IMR-90 (cell line): Measurements from ENCODE around the gene MNT. TPM values are rescaled to one million over a fixed set of nuclear protein-coding genes. Genes with fewer than 3 reads are reported as not detected.

Experiments
- ATAC-seq: fragments of 200-7000 bp; cut with Tn5 transposase; 2 replicates; pipeline ENCODE4 v1.9.1; 2020; ENCODE audit warnings: low read depth, mild to moderate bottlenecking, moderate library complexity
- BruUV-seq: library from RNA; stranded (reverse); fragments of 400-500 nt; replicated peaks from 2 replicates; lab custom pipeline; 2021; lab: Mats Ljungman, UMichigan
- CTCF ChIA-PET: fragments of 300-600 bp; formaldehyde crosslinking; extraction: SDS; loops from one replicate; lab custom pipeline; 2021; ENCODE audit warnings: antibody characterized with exemption; lab: Yijun Ruan, JAX
- POLR2A ChIA-PET: fragments of 300-600 bp; sonication (Branson Sonifier 250); formaldehyde crosslinking; loops from one replicate; lab custom pipeline; 2022; ENCODE audit warnings: antibody characterized with exemption; ENCODE audit not compliant: unreplicated experiment; lab: Charles Lee
- DNase-seq: peaks from one replicate; pipeline ENCODE4 v3.0.0; 2013
- H2AFZ ChIP-seq: replicated peaks from 2 replicates; pipeline ENCODE3; 2013; ENCODE audit warnings: low read length, mild to moderate bottlenecking; ENCODE audit not compliant: poor library complexity
- H2AK5ac ChIP-seq: 2 replicates; pipeline ENCODE4 v1.6.1; 2013; ENCODE audit warnings: low read depth, low read length, inconsistent platforms
- H2AK9ac ChIP-seq: replicated peaks from 2 replicates; pipeline ENCODE3; 2013; ENCODE audit warnings: mild to moderate bottlenecking, low read depth, low read length, moderate library complexity; ENCODE audit not compliant: poor library complexity
- H2BK120ac ChIP-seq: 2 replicates; pipeline ENCODE4 v1.6.1; 2013; ENCODE audit warnings: low read depth, low read length, inconsistent platforms
- H2BK15ac ChIP-seq: 3 replicates; pipeline ENCODE4 v1.6.1; 2013; ENCODE audit warnings: low read depth, low read length, inconsistent platforms
- H2BK20ac ChIP-seq: 2 replicates; pipeline ENCODE4 v1.6.1; 2013; ENCODE audit warnings: low read depth, mild to moderate bottlenecking, inconsistent platforms, low read length, moderate library complexity
- H2BK5ac ChIP-seq: 2 replicates; pipeline ENCODE4 v1.6.1; 2013; ENCODE audit warnings: mild to moderate bottlenecking, low read depth, low read length, inconsistent platforms; ENCODE audit not compliant: poor library complexity, severe bottlenecking
- H3K14ac ChIP-seq: replicated peaks from 2 replicates; pipeline ENCODE4 v1.6.1; 2013; ENCODE audit warnings: low read depth, low read length, inconsistent platforms
- H3K18ac ChIP-seq: 2 replicates; pipeline ENCODE4 v1.6.1; 2013; ENCODE audit warnings: low read depth, low read length, control low read depth
- H3K23ac ChIP-seq: 2 replicates; pipeline ENCODE4 v1.6.1; 2013; ENCODE audit warnings: low read depth, low read length, inconsistent platforms
- H3K27ac ChIP-seq: 2 replicates; pipeline ENCODE4 v1.5.1; 2013; ENCODE audit warnings: mild to moderate bottlenecking, control low read depth, low read length; ENCODE audit not compliant: insufficient read depth
- H3K27me3 ChIP-seq: 2 replicates; pipeline ENCODE4 v1.6.1; 2013; ENCODE audit warnings: low read length; ENCODE audit not compliant: control insufficient read depth, insufficient read depth
- H3K36me3 ChIP-seq: 2 replicates; pipeline ENCODE4 v1.6.1; 2013; ENCODE audit warnings: low read length, mixed read lengths; ENCODE audit not compliant: control insufficient read depth, insufficient read depth
- H3K4ac ChIP-seq: 2 replicates; pipeline ENCODE4 v1.6.1; 2013; ENCODE audit warnings: low read depth, low read length, inconsistent platforms
- H3K4me1 ChIP-seq: 2 replicates; pipeline ENCODE4 v1.6.1; 2013; ENCODE audit warnings: low read length, mixed read lengths; ENCODE audit not compliant: control insufficient read depth, insufficient read depth
- H3K4me2 ChIP-seq: 2 replicates; pipeline ENCODE4 v1.6.1; 2013; ENCODE audit warnings: low read depth, mild to moderate bottlenecking, control low read depth, low read length, moderate library complexity
- H3K4me3 ChIP-seq: 2 replicates; pipeline ENCODE4 v1.5.1; 2013; ENCODE audit warnings: low read depth, mild to moderate bottlenecking, control low read depth, low read length, moderate library complexity; ENCODE audit not compliant: insufficient read depth
- H3K56ac ChIP-seq: 2 replicates; pipeline ENCODE4 v1.6.1; 2013; ENCODE audit warnings: low read length, inconsistent platforms; ENCODE audit not compliant: insufficient read depth; ENCODE audit errors: extremely low read depth
- H3K79me1 ChIP-seq, 2 experiments: 2 replicates each; pipeline ENCODE4 v1.6.1; 2013; ENCODE audit warnings: low read length in 2 of 2, inconsistent platforms in 1 of 2, low read depth in 1 of 2
- H3K9ac ChIP-seq: 2 replicates; pipeline ENCODE4 v1.6.1; 2013; ENCODE audit warnings: low read depth, low read length, control low read depth
- H3K9me1 ChIP-seq: 2 replicates; pipeline ENCODE4 v1.6.1; 2013; ENCODE audit warnings: low read length, inconsistent platforms; ENCODE audit not compliant: insufficient read depth
- H3K9me3 ChIP-seq: 2 replicates; pipeline ENCODE4 v1.6.1; 2013; ENCODE audit warnings: low read length; ENCODE audit not compliant: control insufficient read depth, insufficient read depth
- H4K20me1 ChIP-seq: 2 replicates; pipeline ENCODE4 v1.6.1; 2013; ENCODE audit warnings: low read length, inconsistent platforms; ENCODE audit not compliant: insufficient read depth
- H4K5ac ChIP-seq: 2 replicates; pipeline ENCODE4 v1.6.1; 2013; ENCODE audit warnings: mild to moderate bottlenecking, low read depth, low read length, control low read depth
- H4K8ac ChIP-seq, 2 experiments: 2 replicates each; pipeline ENCODE4 v1.6.1; 2013; ENCODE audit warnings: low read depth in 2 of 2, low read length in 2 of 2, control low read depth in 1 of 2, inconsistent platforms in 1 of 2
- H4K91ac ChIP-seq: 2 replicates; pipeline ENCODE4 v1.6.1; 2013; ENCODE audit warnings: low read depth, low read length, inconsistent platforms; ENCODE audit not compliant: insufficient read depth
- BHLHE40 ChIP-seq: fragments of 150-350 bp; IDR thresholded peaks from 2 replicates; pipeline ENCODE4 v1.6.1; 2016; ENCODE audit warnings: mild to moderate bottlenecking, low read depth, low read length
- CEBPB ChIP-seq: IDR thresholded peaks from 2 replicates; pipeline ENCODE4 v1.6.1; 2012; ENCODE audit warnings: low read depth, low read length, improper control_type of control experiment
- CHD1 ChIP-seq: IDR thresholded peaks from 2 replicates; pipeline ENCODE4 v1.6.1; 2012; ENCODE audit warnings: low read depth, low read length, improper control_type of control experiment
- CTCF ChIP-seq: conservative IDR thresholded peaks from 2 replicates; pipeline ENCODE4 v1.5.1; 2012; ENCODE audit warnings: mild to moderate bottlenecking, low read depth, low read length, improper control_type of control experiment
- ELK1 ChIP-seq: fragments of 150-350 bp; IDR thresholded peaks from 2 replicates; pipeline ENCODE4 v1.6.1; 2016; ENCODE audit warnings: low read depth, mild to moderate bottlenecking, low read length, moderate library complexity, borderline replicate concordance
- FOS ChIP-seq: fragments of 150-350 bp; IDR thresholded peaks from 2 replicates; pipeline ENCODE4 v1.6.1; 2016; ENCODE audit warnings: low read depth, low read length
- MAFK ChIP-seq: IDR thresholded peaks from 2 replicates; pipeline ENCODE4 v1.6.1; 2012; ENCODE audit warnings: low read depth, low read length, improper control_type of control experiment
- MAZ ChIP-seq: IDR thresholded peaks from 2 replicates; pipeline ENCODE4 v1.6.1; 2012; ENCODE audit warnings: low read depth, mild to moderate bottlenecking, low read length, improper control_type of control experiment, moderate library complexity, borderline replicate concordance
- MXI1 ChIP-seq: IDR thresholded peaks from 2 replicates; pipeline ENCODE4 v1.6.1; 2012; ENCODE audit warnings: low read depth, mild to moderate bottlenecking, low read length, moderate library complexity, borderline replicate concordance
- NFE2L2 ChIP-seq: fragments of 150-350 bp; IDR thresholded peaks from 2 replicates; pipeline ENCODE4 v1.6.1; 2016; ENCODE audit warnings: low read depth, mild to moderate bottlenecking, low read length
- POLR2A ChIP-seq: IDR thresholded peaks from 2 replicates; pipeline ENCODE4 v1.6.1; 2012; ENCODE audit warnings: mild to moderate bottlenecking, low read depth, low read length
- RAD21 ChIP-seq: IDR thresholded peaks from 2 replicates; pipeline ENCODE4 v1.6.1; 2012; ENCODE audit warnings: low read length, improper control_type of control experiment
- RCOR1 ChIP-seq: IDR thresholded peaks from 2 replicates; pipeline ENCODE4 v1.6.1; 2012; ENCODE audit warnings: mild to moderate bottlenecking, low read length, improper control_type of control experiment; ENCODE audit not compliant: insufficient replicate concordance
- RFX5 ChIP-seq: IDR thresholded peaks from 2 replicates; pipeline ENCODE4 v1.8.0; 2012; ENCODE audit warnings: low read depth, mild to moderate bottlenecking, low read length, moderate library complexity
- SMC3 ChIP-seq: fragments of 150-350 bp; IDR thresholded peaks from 2 replicates; pipeline ENCODE4 v1.6.1; 2016; ENCODE audit warnings: low read depth, mild to moderate bottlenecking, antibody characterized with exemption, low read length, moderate library complexity
- USF2 ChIP-seq: fragments of 150-350 bp; IDR thresholded peaks from 2 replicates; pipeline ENCODE4 v1.6.1; 2017; ENCODE audit warnings: mild to moderate bottlenecking, antibody characterized with exemption, low read length, low read depth
- WGBS, 2 experiments: methylation state at CpG; one replicate each; pipeline versions ENCODE4 v1.1.5 to v1.1.7; 2013; ENCODE audit warnings: missing lambda C conversion rate in 2 of 2; ENCODE audit not compliant: insufficient read length in 1 of 2; ENCODE audit errors: extremely low coverage in 2 of 2; 5-methylcytosine and 5-hydroxymethylcytosine counted together
- dilution Hi-C: fragments of 300-500 bp; cut with HindIII; formaldehyde crosslinking; loops from one replicate; pipeline ENCODE4 v1.14.3; 2018; ENCODE audit warnings: low sequenced_read_pairs; ENCODE audit not compliant: unreplicated experiment
- in situ Hi-C: fragments of 300-500 bp; cut with MboI; formaldehyde crosslinking; loops from 3 replicates; pipeline ENCODE4 v1.14.3; 2019; ENCODE audit warnings: low sequenced_read_pairs, inconsistent platforms, mixed read lengths
- intact Hi-C: fragments of 100-400 bp; cut with micrococcal nuclease; formaldehyde crosslinking; loops from 2 replicates; pipeline ENCODE4 v1.10.0; 2022
- polyA plus RNA-seq, 3 experiments: library from polyadenylated mRNA; depleted of rRNA; stranded (reverse); fragments of >200 nt; gene quantifications; 2 replicates each; pipeline ENCODE4 v1.2.3, GENCODE V29; 2012; ENCODE audit warnings: low replicate concordance in 1 of 3
- total RNA-seq: library from RNA; depleted of rRNA; stranded (reverse); fragments of >200 nt; gene quantifications from 2 replicates; pipeline ENCODE4 v1.2.3, GENCODE V29; 2012

The MNT gene
- total and polyA plus RNA-seq, 2 of the 4 experiments (the other 2 are of a cell fraction) = 1.4 to 8.3 TPM

- no peaks in the 10 kb centered on the region for H3K4me1 ChIP-seq
- no peak overlapping the region for H3K9ac ChIP-seq
- no peak overlapping the region for H2AFZ ChIP-seq
- no peak overlapping the region for H2BK20ac ChIP-seq
- CTCF ChIA-PET = no interaction called here
- intact Hi-C loops (no loop called here), in situ Hi-C loops (loop anchor here (5.0 kb wide), 1 partner anchor 37 kb away; no protein-coding TSS in a partner anchor), dilution Hi-C loops (no loop called here)
- H2AK9ac ChIP-seq = no peak overlapping the region
- H3K23ac ChIP-seq = no peak overlapping the region
- TF ChIP-seq SMC3 (no peak), BHLHE40 (no peak), MAZ (no peak), CHD1 (no peak), POLR2A (no peak), FOS (no peak), RAD21 (no peak), ELK1 (no peak), USF2 (no peak), RCOR1 (no peak), NFE2L2 (no peak), MAFK (no peak), MXI1 (no peak), CEBPB (no peak), CTCF (no peak), RFX5 (no peak)
- H3K14ac ChIP-seq = no peak overlapping the region
- no peak overlapping the region for H4K91ac ChIP-seq
- peaks cover 60% of the 10 kb centered on the region for H3K36me3 ChIP-seq
- no peak overlapping the region for H3K18ac ChIP-seq
- POLR2A ChIA-PET = no interaction called here
- no peak overlapping the region for H3K56ac ChIP-seq
- ATAC-seq = no peak
- H3K27ac ChIP-seq = no peak overlapping the region
- no peak overlapping the region for H3K4me3 ChIP-seq
- H3K4me2 ChIP-seq = no peak overlapping the region
- no peak for DNase-seq
- H2BK15ac ChIP-seq = no peak overlapping the region
- no peaks in the 10 kb centered on the region for H3K79me1 ChIP-seq
- H2BK120ac ChIP-seq = no peak overlapping the region
- 98% methylated on average over 19 of the region's 19 CpGs; no CpG with 5 or more reads in 1 of the 2 experiments for WGBS, 2 experiments
- no peak overlapping the region for H2BK5ac ChIP-seq
- H4K20me1 ChIP-seq = no peaks in the 10 kb centered on the region; the same call in 1 of the 2 replicates
- no peak overlapping the region for H4K5ac ChIP-seq
- no peaks in the 10 kb centered on the region for H3K9me3 ChIP-seq
- BruUV-seq = no TSS peak
- H4K8ac ChIP-seq = no peak overlapping the region
- no peaks in the 10 kb centered on the region for H3K27me3 ChIP-seq
- H3K9me1 ChIP-seq = 0 out of 2 replicates have a peak, but pooled peaks cover 3% of the 10 kb centered on the region
- no peak overlapping the region for H2AK5ac ChIP-seq
- H3K4ac ChIP-seq = no peak overlapping the region
These were observed 25.5 kb downstream of the MNT start for GRCh38 chr17:2375406-2375805.
